HG02759 (cell line): ENCODE measurements around the gene PRR23A.

Experiments used
- ATAC-seq: cut with Tn5 transposase; IDR thresholded peaks from one replicate; pipeline ENCODE4 v1.9.1; 2021; ENCODE audit warnings: mild to moderate bottlenecking, moderate library complexity; ENCODE audit not compliant: unreplicated experiment

PRR23A gene

DNA sequence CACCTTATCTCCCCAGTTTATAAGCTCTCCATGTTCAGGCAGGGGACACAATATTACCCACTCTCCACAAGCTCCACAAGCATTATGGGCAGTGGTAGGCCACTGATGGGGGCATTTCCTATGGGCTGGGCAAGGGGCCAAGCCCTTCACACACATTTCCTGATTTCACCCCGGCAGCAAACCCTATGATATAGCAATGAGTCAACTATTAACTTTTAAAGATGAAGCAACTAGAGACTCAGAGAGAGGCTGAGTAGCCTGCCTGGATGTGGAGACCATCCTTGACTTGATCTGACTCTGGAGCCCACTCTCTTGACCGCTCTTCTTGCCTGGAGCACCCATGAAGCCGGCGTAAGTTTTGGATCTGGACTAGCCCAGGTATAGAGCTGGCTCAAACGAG lies 31.6 kb downstream of the PRR23A start:
- ATAC-seq = no peak

DNA sequence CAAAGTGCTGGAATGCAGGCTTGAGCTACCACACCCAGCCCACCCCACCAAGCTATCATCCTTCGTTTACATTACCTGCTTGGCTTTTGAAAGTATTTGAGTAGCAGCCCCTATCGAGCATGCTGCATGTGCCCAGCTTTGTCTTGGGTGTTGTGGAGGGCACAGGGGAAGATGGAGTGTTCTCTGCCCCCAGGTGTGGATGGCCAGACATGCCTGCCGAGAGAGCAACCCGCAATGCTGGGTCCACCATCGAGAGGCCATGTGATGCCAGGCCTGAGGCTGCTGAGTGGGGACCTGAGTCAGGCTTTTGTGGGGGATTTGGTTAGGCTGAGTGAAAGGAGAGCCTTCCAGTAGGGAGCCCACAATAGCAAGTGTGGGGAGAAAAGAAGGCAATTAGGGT lies 33.1 kb downstream of the PRR23A start:
- ATAC-seq = no peak

DNA sequence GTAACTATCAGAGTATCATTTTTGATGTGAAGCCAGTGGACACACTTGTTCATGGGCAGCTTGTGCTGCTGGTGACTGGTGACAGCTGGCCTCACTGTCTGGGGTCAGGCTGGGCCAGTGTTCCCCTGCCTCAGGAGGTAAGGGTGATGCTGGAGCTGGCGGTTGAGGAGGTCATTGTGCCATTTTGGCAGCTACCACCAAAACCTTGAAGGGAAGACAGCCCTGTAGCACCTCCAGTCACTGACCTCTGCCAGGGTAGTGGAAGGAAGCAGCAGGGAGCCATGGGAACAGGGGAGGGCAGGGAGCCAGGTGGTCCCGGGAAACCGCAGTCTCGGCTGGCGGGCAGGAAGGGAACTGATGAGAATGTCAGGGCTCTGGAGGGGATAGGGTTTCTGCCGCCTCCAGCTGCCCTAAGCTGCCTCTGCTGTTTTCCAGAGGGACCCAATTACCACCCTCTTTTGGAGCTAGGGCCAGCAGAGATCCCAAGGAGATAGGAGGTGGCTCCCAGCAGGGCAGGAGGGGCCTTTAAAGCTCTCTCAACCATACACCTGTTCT lies 34.2 kb downstream of the PRR23A start:
- ATAC-seq = no peak

DNA sequence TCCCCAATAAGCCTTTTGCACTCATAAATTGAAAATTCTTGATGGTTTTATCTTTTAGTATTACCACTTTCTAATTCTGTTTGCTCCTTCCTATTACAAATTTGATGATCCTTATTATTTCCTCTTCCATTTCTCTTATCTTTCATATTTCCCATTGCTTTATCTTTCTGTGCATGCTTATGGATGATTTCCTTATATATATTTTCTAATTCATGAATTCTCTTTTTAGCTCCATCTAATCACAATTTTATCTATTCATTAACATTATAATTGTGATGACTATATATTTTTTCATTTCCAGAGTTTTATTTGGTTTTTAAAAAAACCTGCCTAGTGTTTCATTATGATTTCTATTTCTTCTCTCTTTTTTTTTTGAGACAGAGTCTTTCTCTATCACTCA lies 41.1 kb downstream of the PRR23A start:
- no peak for ATAC-seq

DNA sequence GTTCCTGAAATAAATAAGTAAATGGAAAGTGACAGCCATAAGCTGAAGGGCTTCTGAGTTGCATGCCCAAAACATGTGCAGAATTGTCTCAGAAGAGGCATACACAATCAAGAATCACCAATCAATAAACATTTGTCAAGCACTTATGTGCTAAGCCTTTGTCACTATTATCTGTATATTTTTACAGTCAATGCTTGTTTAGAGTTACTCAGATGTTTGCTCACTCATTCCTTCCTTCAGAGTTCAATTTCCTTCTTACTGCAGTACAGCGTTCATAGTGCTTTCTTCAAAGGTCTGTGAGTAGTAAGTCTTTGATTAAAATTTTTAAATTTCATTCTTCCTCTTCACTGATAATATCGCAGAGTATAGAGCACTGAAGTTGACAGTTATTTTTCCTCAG lies 41.8 kb downstream of the PRR23A start:
- no peak for ATAC-seq

DNA sequence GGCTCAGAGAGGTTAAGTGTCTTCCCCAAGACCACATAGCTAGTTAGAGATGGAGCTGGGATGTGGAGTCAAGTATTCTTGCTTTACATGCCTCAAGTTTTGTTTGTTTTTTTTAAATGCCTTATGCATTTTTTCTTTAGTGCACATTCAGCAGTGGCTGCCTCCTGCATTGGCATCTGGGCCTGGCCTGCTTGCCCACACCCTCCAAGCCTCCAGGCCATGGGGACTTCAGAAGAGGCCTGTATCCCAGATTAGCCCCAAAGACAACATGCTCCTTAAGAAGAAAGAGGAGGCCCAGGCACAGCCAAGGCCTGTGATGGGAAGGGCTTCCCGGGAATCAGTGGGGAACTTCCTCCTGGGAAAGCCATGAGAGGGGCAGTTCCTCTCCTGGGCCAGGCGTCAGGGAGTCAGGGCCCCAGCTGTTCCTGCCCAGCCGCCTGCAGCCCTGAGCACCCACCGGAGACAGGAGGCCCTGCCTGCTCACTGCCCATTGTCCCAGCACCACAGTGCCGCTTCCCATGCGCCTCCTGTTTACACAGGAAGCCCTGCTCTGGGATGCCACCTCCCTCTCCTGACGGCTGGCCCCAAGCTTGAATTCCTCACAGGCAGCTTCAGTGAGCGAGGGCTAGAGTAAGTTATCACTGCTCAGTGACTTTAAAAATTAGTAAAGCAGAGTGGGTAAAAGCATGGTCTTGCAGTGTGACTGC lies 43.1 kb downstream of the PRR23A start:
- no peak for ATAC-seq

DNA sequence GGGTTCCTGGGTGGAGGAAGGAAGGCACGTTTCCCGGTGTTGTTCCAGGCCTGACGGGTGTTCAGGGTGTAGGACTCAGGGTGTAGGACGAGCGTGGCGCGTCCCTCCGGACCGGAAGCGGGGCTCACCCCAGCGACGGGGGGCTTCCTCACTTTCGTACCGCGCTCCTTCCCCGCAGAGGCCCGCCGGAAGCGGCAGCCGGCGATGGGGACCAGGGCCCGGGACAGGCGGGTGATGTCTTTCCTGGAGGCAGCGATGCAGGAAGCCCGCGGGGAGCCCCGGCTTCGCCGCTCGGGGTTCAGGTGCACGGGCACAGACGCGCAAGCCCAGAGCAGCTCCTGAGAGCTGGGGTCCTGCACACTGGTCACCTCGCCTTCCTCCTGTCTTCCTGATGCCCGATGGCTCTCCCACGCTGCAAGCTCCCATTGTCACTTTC lies 45.6 kb downstream of the PRR23A start:
- no peak for ATAC-seq
